Effector memory CD8-positive, alpha-beta T cell (primary cell): Measurements from ENCODE around the gene PLIN4.
"Not testable (repeated sequence)": the region's sequence is repeated elsewhere in the genome, so short reads cannot be mapped to it uniquely, and the experiment has no call there.

Experiments used
- ATAC-seq: fragments of 150-1000 bp; cut with Tn5 transposase; replicated peaks from 2 replicates; pipeline ENCODE4 v1.10.0; 2021; ENCODE audit warnings: mild to moderate bottlenecking, moderate library complexity
- DNase-seq, 3 experiments: peaks; one replicate each; pipeline ENCODE4 v3.0.0; 2021
- H3K27ac Mint-ChIP-seq, 2 donors: one replicate each; pipeline ENCODE4 v1.8.0; 2022; ENCODE audit warnings: mild to moderate bottlenecking in 2 of 2, mixed read lengths in 2 of 2, moderate library complexity in 2 of 2
- H3K27me3 Mint-ChIP-seq, 2 donors: one replicate each; pipeline ENCODE4 v1.8.0; 2022; ENCODE audit warnings: mixed read lengths in 2 of 2
- H3K36me3 Mint-ChIP-seq: one replicate; pipeline ENCODE4 v1.8.0; 2022; ENCODE audit warnings: mild to moderate bottlenecking, moderate library complexity, mixed read lengths; ENCODE audit not compliant: insufficient read depth
- H3K4me1 Mint-ChIP-seq, 2 donors: one replicate each; pipeline ENCODE4 v1.8.0; 2022; ENCODE audit warnings: low read depth in 2 of 2, mixed read lengths in 2 of 2
- H3K4me3 Mint-ChIP-seq, 2 donors: one replicate each; pipeline ENCODE4 v1.8.0; 2022; ENCODE audit warnings: mild to moderate bottlenecking in 2 of 2, mixed read lengths in 2 of 2, moderate library complexity in 2 of 2
- H3K9me3 Mint-ChIP-seq, 2 donors: one replicate each; pipeline ENCODE4 v1.8.0; 2022; ENCODE audit warnings: mixed read lengths in 2 of 2

Gene PLIN4

DNA sequence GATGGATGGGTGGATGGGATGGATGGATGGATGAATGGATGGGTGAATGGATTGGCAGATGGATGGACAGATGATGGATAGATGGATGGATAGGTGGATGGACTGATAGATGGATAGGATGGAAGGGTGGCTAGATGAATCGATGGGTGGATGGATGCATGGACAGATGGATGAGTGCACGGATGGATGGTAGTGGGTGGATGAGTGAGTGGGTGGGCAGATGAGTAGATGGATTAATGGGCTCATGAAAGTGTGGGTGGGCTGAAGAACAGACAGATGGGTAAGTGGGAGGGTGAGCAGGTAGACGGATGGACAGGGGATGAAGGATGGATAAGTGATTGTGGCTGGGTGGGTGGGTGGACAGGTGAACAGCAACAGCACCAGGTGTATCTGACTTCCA lies 35.5 kb upstream of the PLIN4 start:
- peaks cover 0 to 7% of the 10 kb centered on the region in 2 donors for H3K9me3 Mint-ChIP-seq
- DNase-seq (no peak), ATAC-seq (no peak)
- no peak overlapping the region for H3K4me3 Mint-ChIP-seq
- H3K4me1 Mint-ChIP-seq: no peaks in the 10 kb centered on the region
- H3K27me3 Mint-ChIP-seq: peaks cover 10 to 24% of the 10 kb centered on the region in 2 donors
- H3K36me3 Mint-ChIP-seq: no peaks in the 10 kb centered on the region
- no peak overlapping the region for H3K27ac Mint-ChIP-seq

DNA sequence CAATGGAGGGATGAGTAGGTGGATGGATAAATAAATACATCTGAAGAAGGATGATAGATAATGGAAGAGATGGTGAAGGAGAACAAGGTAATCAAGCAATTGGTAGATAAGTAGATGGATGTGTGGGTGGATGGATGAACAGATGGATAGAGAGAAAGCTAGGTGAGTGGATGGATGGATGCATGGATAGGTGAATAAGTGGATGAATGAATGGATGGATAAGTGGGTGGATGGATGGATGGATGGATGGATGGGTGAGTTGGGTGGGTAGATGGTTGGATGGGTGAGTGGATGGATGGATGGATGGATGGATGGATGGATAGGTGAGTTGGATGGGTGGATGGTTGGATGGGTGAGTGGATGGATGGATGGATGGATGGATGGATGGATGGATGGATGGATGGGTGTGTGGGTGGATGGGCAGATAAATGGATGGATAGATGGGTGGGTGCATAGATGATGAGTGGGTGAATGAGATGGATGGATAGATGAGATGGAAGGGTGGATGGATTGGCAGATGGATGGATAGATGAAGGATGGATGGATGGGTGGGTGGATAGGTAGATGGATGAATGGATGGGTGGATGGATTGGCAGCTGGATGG lies 34.9 kb upstream of the PLIN4 start:
- Mint-ChIP-seq H3K4me3 (no peak overlapping the region), H3K27ac (no peak overlapping the region), H3K4me1 (no peaks in the 10 kb centered on the region), H3K27me3 (peaks cover 12 to 24% of the 10 kb centered on the region in 2 donors), H3K36me3 (no peaks in the 10 kb centered on the region), H3K9me3 (peaks cover 0 to 7% of the 10 kb centered on the region in 2 donors)
- DNase-seq (no peak), ATAC-seq (no peak)

- Mint-ChIP-seq H3K36me3 (no peaks in the 10 kb centered on the region), H3K27me3 (peaks cover 19 to 24% of the 10 kb centered on the region in 2 donors), H3K4me1 (no peaks in the 10 kb centered on the region), H3K4me3 (no peak overlapping the region), H3K27ac (no peak overlapping the region), H3K9me3 (peaks cover 0 to 7% of the 10 kb centered on the region in 2 donors)
- DNase-seq (no peak), ATAC-seq (no peak)
These were observed 34.2 kb upstream of the PLIN4 start for GRCh38 chr19:4552525-4552819.

GRCh38 chr19:4550479-4551050 lies 32.3 kb upstream of the PLIN4 start:
- ATAC-seq (no peak), DNase-seq (no peak)
- peaks cover 0 to 7% of the 10 kb centered on the region in 2 donors for H3K9me3 Mint-ChIP-seq
- no peak overlapping the region for H3K4me3 Mint-ChIP-seq
- H3K4me1 Mint-ChIP-seq: no peaks in the 10 kb centered on the region
- H3K27me3 Mint-ChIP-seq: peaks cover 21 to 24% of the 10 kb centered on the region in 2 donors
- no peak overlapping the region for H3K27ac Mint-ChIP-seq
- no peaks in the 10 kb centered on the region for H3K36me3 Mint-ChIP-seq

DNA sequence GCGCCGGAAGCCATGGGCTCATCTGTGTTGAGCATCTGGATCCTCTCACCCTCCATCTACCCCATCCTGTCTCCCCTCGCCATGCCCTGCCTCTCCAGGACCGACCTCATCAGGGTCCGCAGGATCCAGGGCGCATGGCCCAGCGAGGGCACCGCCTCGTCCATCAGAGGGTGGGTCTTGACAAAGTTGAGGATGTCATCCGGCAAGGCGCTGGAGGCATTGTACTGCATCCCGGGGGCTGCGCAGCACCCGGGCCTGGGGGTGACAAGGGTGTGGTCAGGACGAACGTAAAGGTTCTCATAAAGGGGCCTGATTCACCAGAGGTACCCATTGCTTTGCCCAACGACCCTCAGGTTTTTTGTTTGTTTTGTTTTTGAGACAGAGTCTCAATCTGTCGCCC lies 31.7 kb upstream of the PLIN4 start:
- H3K4me3 Mint-ChIP-seq: no peak overlapping the region
- H3K4me1 Mint-ChIP-seq: no peaks in the 10 kb centered on the region
- peaks cover 0 to 7% of the 10 kb centered on the region in 2 donors for H3K9me3 Mint-ChIP-seq
- ATAC-seq (no peak), DNase-seq (no peak)
- no peaks in the 10 kb centered on the region for H3K36me3 Mint-ChIP-seq
- no peak overlapping the region for H3K27ac Mint-ChIP-seq
- H3K27me3 Mint-ChIP-seq: peaks cover 21 to 24% of the 10 kb centered on the region in 2 donors

GRCh38 chr19:4548238-4548584 lies 29.9 kb upstream of the PLIN4 start:
- Mint-ChIP-seq H3K36me3 (no peaks in the 10 kb centered on the region), H3K4me3 (no peak overlapping the region), H3K27ac (no peak overlapping the region), H3K27me3 (peaks cover 18 to 21% of the 10 kb centered on the region in 2 donors), H3K9me3 (peaks cover 0 to 4% of the 10 kb centered on the region in 2 donors), H3K4me1 (no peaks in the 10 kb centered on the region)
- ATAC-seq (no peak), DNase-seq (no peak)

DNA sequence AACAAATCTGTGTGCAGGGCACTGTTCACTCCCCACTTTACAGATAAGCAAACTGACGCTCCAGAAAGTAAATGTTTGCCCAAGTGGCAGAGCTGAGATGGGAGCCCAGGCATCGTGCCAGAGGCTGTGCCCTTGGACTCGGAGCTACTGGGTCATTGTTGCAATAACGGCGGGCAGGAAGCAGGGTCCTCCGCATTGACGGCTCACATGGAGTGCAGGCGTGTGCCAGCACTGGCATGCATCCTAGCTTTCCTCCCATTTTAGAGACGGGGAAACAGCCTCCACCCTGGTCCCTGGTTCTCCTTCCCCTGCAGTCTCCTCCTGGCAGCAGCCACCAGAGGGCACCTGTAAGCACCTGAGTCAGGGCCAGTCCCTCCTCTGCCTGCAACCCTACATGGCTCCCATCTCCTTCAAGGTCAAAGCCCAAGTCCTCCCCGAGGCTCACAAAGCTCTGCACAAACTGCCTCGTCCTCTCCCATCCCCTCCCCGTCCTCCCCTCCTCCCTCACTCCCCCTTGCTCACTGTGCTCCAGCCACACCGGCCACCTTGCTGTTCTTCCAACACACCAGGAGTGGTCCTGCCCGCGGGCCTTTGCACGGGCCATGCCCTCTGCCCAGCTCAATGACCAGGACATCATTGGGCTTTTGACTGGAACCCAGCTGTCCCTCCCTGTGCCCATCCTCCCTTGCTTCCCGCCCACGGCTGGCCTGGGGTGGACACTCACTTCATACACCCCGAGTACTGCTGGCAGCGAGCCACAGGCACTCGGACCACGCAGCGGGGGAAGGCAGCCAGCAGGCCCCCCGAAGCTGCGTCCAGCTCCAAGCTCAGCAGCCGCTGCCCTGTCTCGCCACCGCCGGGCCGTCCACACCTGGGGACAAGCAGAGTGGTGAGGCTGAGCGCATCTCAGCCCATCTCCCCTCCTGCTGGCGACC lies 29.3 kb upstream of the PLIN4 start:
- no peaks in the 10 kb centered on the region for H3K36me3 Mint-ChIP-seq
- H3K4me3 Mint-ChIP-seq: no peak overlapping the region
- no peak for DNase-seq
- H3K4me1 Mint-ChIP-seq: no peaks in the 10 kb centered on the region
- no peak for ATAC-seq
- H3K27ac Mint-ChIP-seq: no peak overlapping the region
- H3K27me3 Mint-ChIP-seq: peaks cover 13 to 21% of the 10 kb centered on the region in 2 donors
- peaks cover 0 to 3% of the 10 kb centered on the region in 2 donors for H3K9me3 Mint-ChIP-seq

GRCh38 chr19:4543842-4544647 lies 25.8 kb upstream of the PLIN4 start:
- H3K9me3 Mint-ChIP-seq: no peaks in the 10 kb centered on the region
- H3K4me1 Mint-ChIP-seq: peaks cover 0 to 3% of the 10 kb centered on the region in 2 donors
- H3K4me3 Mint-ChIP-seq: no peak overlapping the region
- H3K27ac Mint-ChIP-seq: no peak overlapping the region
- H3K27me3 Mint-ChIP-seq: peaks cover 0 to 25% of the 10 kb centered on the region in 2 donors
- H3K36me3 Mint-ChIP-seq: no peaks in the 10 kb centered on the region
- no peak for DNase-seq
- ATAC-seq: no peak

DNA sequence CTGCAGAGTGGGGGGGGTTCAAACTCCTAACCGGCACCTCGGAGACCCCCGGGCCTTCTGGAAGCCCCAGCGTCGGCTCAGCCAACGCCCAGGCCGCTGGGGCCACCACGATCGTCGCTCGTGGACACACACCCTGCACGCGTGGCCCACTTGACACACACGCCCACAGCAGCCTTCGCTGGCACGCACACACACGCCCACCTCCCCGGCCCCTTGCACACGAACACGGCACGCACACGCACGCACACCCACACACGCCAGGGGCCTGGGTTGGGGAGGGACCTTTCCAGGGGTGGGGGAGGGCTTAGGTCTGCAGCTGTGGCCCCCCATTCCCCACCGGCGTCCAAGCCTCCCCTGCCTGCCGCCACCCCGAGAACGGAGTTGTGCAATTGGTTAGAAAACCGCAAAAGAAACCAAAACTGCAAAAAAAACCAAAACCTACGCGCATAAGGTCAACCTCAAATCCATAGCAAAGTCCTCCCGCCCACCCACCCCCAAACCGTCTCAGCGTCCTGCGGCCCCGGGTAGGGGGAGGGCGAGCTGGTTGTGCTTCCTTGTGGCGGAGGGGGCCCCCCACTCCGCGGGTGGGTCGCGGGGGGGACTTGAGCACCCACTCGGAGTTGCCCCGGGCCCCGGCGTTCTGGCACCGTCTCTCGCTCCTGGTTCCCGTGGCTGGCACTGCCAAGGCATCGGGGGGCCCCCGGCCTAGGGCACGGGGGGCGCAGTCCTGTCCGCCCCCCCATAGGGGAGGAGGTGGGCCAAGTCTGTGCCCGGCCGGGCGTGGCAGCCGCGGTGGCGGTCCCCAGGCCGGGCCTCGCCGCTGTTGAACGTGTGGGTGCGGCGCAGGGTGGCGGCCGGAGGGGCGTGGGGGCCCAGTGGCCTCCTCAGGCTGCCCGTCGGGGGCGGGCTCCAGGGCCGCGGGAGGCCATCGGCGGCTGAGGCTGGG lies 24.9 kb upstream of the PLIN4 start:
- DNase-seq (no peak), ATAC-seq (no peak)
- H3K4me1 Mint-ChIP-seq: peaks cover 0 to 3% of the 10 kb centered on the region in 2 donors
- H3K27me3 Mint-ChIP-seq: peaks cover 0 to 32% of the 10 kb centered on the region in 2 donors
- H3K27ac Mint-ChIP-seq: no peak overlapping the region
- H3K4me3 Mint-ChIP-seq: no peak overlapping the region
- no peaks in the 10 kb centered on the region for H3K36me3 Mint-ChIP-seq
- no peaks in the 10 kb centered on the region for H3K9me3 Mint-ChIP-seq

DNA sequence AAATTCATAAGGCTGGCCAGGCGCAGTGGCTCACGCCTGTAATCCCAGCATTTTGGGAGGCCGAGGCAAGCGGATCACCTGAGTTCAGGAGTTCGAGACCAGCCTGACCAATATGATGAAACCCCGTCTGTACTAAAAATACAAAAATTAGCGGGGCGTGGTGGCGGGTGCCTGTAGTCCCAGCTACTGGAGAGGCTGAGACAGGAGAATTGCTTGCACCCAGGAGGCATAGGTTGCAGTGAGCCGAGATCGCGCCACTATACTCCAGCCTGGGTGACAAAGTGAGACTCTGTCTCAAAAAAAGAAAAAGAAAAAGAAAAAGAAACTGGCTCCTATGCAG lies 23.5 kb upstream of the PLIN4 start:
- not testable (repeated sequence) for H3K4me3 Mint-ChIP-seq, H3K9me3 Mint-ChIP-seq, ATAC-seq, DNase-seq, H3K27ac Mint-ChIP-seq, H3K4me1 Mint-ChIP-seq, H3K36me3 Mint-ChIP-seq
- peaks cover 0 to 34% of the 10 kb centered on the region in 2 donors for H3K27me3 Mint-ChIP-seq

DNA sequence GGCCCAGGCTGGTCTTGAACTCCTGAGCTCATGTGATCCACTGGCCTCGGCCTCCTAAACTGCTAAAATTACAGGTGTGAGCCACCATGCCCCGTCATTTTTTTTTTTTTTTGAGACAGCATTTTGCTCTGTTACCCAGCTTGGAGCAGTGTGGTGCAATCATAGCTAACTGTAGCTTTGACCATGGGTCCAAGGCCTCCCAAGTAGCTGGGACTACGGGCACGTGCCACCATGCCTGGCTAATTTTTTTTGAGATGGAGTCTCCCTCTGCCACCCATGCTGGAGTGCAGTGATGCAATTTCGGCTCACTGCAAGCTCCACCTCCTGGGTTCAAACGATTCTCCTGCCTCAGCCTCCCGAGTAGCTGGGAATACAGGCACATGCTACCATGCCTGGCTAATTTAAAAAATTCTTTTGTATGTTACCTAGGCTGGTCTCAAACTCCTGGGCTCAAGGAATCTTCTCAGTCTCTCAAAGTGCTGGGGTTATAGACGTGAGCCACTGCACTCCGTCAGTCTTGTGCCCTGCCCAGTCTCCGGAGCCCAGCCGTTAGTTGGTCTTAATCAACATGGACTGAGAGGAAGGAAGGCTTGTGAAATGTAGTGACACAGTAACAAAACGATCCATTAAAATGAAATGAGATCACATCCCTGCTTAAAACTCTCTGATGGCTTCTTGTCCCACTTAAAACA lies 23.0 kb upstream of the PLIN4 start:
- Mint-ChIP-seq H3K27ac (no peak overlapping the region), H3K36me3 (peaks cover under 1% of the 10 kb centered on the region), H3K9me3 (no peaks in the 10 kb centered on the region), H3K27me3 (peaks cover 0 to 36% of the 10 kb centered on the region in 2 donors), H3K4me3 (no peak overlapping the region), H3K4me1 (peaks cover 0 to 3% of the 10 kb centered on the region in 2 donors)
- DNase-seq: no peak
- no peak for ATAC-seq
